GM21717 (cell line): Measurements from ENCODE around the gene EED.
"Not testable (repeated sequence)": the region's sequence is repeated elsewhere in the genome, so short reads cannot be mapped to it uniquely, and the experiment has no call there.

Experiments used
- ATAC-seq: cut with Tn5 transposase; IDR thresholded peaks from one replicate; pipeline ENCODE4 v1.9.1; 2021; ENCODE audit warnings: mild to moderate bottlenecking, moderate library complexity; ENCODE audit not compliant: unreplicated experiment

The EED gene

DNA sequence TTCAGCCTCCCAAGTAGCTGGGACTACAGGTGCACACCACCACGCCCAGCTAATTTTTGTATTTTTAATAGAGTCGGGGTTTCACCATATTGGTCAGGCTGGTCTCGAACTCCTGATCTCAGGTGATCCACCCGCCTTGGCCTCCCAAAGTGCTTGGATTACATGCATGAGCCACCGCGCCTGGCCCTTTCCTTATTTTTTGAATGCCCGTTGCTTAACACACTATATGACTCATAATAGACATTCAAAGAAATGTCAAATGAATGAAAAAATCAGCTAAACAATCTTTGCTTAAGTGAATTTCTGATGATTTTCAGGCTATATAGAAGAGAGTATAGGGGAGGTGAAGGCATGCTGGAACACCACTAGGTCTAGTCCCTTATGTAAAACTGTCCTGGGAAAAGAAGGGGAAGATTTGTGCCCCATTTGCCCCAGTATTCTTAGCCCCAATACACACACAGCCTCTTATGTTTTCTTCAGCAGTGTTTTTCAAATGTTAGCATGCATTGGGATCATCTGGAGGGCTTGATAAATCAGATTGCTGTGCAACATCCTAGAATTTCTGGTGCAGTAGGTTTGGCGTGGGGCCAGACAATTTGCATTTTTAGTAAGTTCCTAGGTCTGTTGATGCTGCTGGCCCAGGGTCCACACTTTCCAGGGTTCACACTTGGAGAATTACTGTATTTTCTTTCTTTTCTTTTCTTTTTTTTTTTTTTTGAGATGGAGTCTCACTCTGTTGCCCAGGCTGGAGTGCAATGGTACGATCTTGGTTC is 45.1 kb downstream of the EED start:
- not testable (repeated sequence) for ATAC-seq

DNA sequence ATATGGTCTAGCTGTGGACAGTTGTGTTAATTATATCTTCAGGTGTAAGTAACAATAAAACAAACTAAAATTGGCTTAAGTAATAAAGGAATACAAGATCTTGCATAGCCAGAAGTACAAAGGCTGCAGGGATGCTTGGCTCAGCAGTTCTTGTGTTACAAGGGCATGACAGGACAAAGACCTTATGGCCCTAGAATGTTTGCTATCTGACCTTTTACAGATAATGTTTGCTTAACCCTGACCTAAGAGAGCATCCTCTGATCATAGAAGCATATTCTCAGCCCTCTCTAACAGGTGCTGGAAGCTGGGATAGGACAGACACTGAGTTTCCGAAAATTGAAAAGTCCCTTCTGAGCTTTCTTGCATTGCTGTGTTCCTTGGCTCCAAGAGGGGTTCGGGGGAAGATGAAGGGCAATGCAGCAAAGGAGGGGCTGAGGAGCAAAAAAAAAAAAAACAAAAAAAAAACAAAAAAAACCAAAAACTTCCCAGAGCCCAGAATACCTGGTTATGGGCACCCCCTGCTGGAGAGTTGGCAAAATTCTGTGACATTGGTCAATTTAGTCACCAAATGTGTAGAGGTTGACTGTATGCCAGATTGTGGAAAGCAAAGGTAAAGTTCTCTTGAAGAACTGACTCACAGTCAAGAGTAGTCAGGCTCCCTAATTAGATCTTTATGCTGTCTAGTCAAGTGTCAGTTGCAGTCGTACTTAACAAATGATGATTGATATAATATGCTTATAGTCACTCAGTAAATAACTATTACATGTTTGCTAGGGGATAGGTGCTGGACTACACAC is 47.1 kb downstream of the EED start:
- no peak for ATAC-seq

DNA sequence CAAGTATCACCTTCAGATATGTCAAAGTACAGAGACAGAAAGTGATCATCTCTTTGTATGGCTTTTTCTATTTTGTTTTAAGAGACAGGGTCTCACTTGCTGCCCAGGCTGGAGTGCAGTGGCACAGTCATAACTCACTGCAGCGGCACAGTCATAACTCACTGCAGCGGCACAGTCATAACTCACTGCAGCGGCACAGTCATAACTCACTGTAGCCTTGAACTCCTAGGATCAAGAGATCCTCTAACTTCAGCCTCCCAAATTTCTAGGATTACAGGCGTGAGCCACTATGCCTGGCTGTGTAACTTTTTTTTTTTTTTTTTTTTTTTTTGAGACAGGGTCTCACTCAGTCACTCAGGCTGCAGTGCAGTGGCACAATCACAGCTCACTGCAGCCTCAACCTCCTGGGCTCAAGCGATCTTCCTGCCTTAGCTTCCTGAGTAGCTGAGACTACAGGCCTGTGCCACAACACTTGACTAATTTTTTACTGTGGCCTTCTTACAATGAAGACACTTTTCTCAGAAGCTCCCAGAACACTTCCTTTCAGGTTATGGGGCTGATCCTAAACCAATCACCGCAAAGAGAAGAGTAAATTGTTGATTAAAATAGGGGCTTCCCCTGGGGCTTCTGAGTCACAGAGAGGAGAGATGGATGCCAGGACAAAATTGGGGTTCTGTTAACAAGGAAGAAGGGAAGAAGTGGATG is 48.5 kb downstream of the EED start:
- ATAC-seq, result peak; percentile 64

DNA sequence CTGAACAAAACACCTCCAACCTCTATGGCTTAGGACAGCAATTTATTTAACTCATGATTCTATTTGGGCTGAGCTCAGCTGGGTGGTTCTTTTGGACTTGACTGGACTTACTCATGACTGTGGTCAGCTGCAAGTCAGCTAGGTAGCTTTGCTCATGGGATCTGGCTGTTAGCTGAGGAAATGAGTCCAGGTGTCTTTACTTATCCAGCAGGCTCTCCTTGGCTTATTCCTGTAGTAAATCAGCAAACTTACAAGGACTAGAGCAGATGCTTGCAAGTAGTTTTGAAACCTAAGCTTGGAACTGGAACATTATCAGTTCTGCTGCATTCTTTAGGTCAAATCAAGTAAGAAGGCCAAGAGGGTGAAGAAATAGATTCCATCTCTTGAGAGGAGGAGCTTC is 49.5 kb downstream of the EED start:
- ATAC-seq, result no peak

DNA sequence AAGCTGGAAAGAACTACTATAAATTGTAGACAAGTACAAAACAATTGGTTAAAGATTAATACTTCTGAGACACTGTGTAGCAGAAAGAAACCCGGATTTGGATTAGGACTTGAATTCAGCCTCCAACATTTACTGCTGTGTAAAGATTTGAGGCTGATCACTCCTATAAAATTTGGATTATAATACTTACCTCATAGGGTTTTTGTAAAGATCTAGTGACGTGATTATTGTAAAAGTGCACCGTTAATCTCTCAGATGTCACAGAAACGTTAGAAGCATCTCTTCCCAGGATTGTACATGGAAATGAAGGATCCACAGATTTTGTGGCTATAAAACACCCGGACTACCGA is 57.2 kb downstream of the EED start:
- no peak for ATAC-seq

DNA sequence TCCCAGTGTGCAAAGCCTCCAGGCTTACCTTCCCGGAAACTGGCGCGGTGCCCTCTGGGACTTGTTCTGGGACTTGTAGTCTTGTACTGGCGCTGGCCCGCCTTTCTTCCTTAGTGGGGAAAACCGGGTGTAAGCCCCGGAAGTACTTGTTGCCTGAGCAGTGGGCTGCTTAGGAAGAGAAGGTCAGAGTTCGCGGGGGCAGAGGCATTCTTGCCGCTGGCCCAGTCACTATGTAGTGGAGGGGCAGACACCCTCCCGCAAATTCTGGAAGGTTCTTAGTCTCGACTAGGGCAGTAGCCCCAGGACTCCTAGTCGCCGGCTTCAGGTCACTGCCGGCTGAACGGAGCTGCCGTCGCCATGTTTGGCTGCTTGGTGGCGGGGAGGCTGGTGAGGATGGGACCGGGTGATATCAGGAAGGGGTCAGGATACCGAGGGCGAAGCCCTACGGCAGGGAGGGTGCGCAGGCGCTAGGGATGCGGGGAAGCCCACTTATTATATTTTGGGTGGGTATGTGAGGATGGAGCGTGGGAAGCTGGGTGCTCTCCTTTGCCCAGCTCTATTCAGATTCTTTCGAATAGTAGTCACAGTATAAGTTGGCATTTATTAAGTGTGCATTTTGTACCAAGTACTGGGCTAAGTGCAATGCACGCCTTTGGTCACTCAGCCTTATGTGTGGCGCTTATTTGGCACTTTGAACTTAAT is 57.7 kb downstream of the EED start, which contains the start of gene HIKESHI:
Gene HIKESHI, plus strand, starts transcription at position 149 of the 702 bp plus-strand sequence. Its CDS starts 209 bp downstream, at position 358.
- peak; percentile 99 for ATAC-seq

- ATAC-seq, result no peak
Measured at GRCh38 chr11:86303257-86303656, 58.7 kb downstream of the EED start.

- not testable (repeated sequence) for ATAC-seq
Measured at GRCh38 chr11:86308710-86309109, 64.2 kb downstream of the EED start.

DNA sequence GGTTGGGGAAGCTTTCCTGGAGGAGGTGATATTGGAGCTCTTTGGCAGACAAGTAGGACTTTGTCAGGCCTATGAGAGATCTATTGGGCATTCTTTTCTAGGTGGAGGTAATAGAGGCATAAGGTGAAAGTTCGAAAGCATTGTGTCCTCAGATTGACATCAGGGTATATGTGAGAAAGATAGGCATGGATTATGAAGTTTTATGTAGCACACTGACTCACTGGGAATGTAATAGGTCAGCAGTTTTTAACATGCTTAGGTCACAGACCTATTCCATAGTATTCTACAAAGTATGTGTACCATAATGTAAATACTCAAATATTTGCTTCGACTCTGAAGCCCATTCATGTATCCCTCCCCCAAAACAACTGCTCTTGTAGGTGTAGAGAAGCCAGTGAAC is 69.2 kb downstream of the EED start:
- no peak for ATAC-seq

GRCh38 chr11:86314636-86315035 is 70.1 kb downstream of the EED start:
- ATAC-seq, result no peak
